Measurements from ENCODE around the gene NOTO.
"Not testable (repeated sequence)": the region's sequence is repeated elsewhere in the genome, so short reads cannot be mapped to it uniquely, and the experiment has no call there.

The NOTO gene, protein sequence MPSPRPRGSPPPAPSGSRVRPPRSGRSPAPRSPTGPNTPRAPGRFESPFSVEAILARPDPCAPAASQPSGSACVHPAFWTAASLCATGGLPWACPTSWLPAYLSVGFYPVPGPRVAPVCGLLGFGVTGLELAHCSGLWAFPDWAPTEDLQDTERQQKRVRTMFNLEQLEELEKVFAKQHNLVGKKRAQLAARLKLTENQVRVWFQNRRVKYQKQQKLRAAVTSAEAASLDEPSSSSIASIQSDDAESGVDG

DNA sequence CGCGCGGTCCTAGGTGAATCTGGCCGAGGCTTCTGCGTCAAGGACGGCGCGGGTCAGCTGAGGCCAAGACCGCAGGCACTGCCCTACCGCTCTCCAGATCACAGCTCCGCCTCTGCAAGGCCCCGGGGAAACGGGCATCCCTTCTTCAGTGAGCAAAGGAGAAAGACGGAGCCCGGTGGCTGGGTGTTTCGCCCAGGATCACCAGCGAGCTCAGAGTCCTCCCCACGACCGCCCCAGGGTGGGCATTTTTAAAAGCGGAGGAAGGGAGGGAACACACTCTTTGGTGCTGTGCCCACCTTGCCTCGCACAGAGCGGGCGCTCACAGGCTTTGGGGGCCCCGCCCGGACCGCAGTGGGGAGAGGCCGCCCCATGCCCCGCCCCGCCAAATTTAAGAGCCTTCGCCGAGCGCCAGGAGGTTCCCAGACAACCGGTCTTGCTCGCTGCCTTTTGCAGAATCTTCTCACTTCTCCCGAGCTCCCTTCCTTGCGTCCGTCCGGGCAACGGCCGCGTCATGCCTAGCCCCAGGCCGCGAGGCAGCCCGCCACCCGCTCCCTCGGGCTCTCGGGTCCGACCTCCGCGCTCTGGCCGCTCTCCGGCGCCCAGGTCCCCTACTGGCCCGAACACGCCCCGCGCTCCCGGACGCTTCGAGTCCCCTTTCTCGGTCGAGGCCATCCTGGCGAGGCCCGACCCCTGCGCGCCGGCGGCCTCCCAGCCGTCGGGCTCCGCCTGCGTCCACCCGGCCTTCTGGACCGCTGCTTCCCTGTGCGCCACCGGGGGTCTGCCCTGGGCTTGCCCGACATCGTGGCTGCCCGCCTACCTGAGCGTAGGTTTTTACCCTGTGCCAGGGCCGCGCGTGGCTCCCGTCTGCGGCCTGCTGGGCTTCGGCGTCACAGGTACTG, at the start of gene NOTO:
NOTO (plus strand) TSS at position 419 of the 899 bp plus-strand sequence; CDS start at position 512, 93 bp downstream.
- DNase-seq (ENCODE audit: insufficient read length, low spot score) (no peak), FAIRE-seq (no peak)
- no peak for TF ChIP-seq POLR2A (IDR thresholded peaks at IDR 0.05; ENCODE audit: low read depth, low read length)

DNA sequence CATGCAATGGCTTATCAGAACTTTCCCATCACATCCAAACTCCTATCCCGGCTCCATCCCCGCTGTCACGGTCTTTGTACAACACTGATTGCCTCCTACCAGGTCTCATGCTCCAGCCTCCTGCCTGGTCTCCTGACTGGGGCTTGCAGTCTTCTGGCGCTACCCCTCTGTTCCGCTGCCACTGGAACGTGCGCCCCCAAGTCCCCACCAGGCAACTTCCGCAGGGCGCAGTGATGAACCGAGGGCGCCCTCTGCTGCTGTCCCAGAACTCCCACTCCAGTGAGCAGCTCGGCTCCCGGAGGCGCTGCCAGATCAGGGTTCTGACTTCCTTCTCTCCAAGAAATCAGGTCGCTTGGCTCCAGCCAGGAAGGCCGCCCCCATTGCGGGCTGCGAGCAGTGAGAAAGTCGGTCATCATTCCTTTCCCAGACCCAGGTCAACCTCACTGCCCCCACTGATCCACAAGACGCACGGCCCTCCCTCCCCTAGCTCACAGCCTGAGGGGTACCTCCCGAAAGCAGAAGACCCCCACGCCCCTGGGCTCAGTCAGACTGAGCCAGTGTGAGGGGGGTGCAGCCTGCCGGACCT, 45.7 kb upstream of the NOTO start:
- DNase-seq (ENCODE audit: insufficient read length, low spot score) (peak; percentile 74), FAIRE-seq (peak; percentile 43)
- TF ChIP-seq POLR2A (IDR thresholded peaks at IDR 0.05; ENCODE audit: low read depth, low read length) = no peak

DNA sequence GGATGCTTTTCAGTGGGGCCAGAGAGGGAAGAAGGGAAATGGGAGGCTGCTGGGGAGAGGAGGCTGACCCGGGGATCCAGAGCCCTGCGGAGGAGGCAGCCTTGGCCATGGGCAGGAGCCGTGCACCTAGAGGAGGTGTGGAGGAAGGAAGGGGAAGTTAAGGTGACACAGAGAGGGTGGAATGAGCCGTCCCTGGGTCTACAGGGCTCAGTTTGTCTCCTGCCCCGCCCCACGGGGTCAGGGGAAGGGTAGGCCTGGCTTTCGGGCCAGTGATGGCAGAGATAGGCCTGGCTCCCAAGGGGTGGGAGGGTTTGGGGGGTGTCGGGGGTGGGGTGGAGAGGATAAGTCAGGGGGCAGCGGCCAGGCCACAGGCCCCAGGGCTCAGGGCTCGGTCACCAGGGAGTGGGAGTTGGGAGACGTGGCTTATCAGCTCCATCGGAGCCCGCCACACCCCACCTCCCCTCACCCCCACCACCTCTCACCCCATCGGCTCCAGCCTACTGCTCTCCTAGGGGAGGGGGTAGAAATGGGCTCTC, 39.5 kb upstream of the NOTO start:
- no peak for DNase-seq (ENCODE audit: insufficient read length, low spot score)
- no peak for FAIRE-seq
- no peak for TF ChIP-seq POLR2A (IDR thresholded peaks at IDR 0.05; ENCODE audit: low read depth, low read length)

DNA sequence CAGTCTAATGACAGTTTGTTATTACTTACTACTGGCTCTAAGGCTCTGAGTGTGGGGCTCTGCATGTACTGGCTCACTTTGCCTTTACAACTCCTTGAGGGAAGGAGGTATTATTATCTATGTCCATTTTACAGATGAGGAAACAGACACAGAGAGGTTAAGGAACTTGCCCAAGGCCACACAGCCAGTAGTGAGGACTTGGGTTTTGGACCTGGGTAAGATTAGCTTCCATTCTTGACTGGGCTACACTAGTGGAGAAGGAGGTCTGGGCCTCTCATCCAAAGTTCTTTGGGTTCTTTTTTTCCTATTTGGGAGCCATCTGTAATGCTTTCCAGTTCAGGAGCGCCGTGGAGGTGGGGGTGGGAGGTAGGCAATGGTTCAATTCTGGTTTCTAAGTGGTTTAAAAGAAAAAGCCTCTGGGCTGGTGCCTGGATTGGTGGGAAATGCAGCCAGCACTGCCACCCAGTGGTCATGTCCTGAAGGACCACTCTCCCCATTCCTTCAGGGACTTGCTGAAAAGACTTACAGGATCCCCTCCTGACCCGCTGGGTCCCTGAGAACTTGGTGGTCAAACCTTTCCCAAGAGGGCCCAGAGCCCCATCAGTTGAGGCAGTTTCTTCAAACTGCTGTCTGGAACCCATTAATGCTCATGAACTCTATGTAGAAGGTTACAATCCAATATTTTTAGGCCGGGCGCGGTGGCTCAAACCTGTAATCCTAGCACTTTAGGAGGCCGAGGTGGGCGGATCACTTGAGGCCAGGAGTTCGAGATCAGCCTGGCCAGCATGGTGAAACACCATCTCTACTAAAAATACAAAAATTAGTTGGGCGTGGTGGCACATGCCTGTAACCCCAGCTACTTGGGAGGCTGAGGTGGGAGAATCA, 38.6 kb upstream of the NOTO start:
- no peak for TF ChIP-seq POLR2A (IDR thresholded peaks at IDR 0.05; ENCODE audit: low read depth, low read length)
- DNase-seq (ENCODE audit: insufficient read length, low spot score) = peak; percentile 81
- no peak for FAIRE-seq

DNA sequence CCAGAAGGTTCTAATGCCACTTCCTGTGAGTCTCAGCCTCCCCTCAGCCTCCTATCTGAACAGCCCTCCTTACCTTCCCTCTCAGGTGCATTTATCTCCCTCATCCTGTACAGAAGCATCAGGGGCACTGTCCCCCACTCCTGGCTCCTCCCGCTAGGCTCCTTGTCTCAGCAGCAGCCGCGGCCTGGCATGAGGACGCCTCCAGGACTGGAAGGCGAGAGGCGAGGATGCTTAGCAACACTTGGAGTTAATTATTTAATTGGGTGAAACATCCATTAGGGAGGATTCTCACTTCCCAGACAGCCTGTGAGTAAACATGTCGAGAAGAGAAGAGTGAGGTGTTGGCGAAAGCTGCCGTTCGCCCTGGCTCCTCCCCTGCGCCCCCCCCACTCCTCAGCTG, 36.4 kb upstream of the NOTO start:
- not testable (repeated sequence) for FAIRE-seq; DNase-seq (ENCODE audit: insufficient read length, low spot score)

DNA sequence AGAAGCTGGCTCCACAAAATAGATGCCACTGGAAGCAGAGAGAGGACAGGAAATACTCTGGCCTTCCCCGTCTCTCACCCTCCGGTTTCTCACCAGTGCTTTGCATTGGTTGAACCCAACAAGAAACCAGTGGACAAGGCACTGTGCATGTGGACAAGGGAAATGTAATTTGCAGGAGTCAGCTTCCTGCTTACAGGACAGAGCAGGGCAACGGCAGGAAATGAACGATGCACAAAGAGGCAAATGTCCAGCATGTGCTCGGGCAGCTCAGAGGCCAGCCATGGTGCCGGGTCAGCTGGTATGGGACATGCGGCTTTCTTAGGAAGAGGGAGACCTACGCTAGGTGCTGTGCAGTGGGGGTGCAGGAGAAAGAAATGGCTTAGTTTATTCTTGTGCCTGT, 35.6 kb upstream of the NOTO start:
- FAIRE-seq; DNase-seq (ENCODE audit: insufficient read length, low spot score): not testable (repeated sequence)

DNA sequence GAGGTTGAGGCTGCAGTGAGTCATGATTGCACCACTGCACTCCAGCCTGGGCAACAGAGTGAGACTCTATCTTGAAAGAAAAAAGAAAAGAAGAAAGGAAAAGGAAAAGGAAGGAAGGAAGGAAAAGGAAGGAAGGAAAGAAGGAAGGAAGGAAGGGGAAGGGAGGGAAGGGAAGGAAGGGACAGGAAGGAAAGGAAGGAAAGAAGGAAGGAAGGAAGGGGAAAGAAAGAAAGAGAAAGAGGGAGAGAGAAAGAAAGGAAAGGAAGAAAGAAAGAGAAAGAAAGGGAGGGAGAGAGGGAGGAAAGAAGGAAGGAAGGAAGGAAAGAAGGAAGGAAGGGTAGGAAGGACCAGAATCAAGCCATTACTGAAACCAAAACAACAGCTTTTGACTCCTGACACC, 34.0 kb upstream of the NOTO start:
- not testable (repeated sequence) for FAIRE-seq; DNase-seq (ENCODE audit: insufficient read length, low spot score)

DNA sequence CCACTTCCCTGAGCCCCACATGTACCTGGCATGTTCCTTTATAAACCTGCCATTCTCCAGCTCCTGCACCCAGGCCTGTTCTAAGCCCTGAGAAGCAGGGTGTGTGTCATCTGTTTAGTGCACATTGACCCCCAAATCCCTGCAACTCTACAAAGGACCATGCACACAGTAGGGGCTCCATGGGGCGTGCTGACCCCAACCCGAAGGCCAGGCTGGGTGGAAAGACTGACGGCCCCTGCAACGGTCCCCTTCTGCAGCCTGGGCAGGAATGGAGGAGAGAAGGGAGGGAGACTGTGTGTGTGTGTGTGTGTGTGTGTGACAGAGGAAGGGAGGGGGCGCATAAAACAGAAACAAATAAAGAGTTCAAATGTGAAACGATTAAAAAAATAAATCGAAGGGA, 32.0 kb upstream of the NOTO start:
- FAIRE-seq; DNase-seq (ENCODE audit: insufficient read length, low spot score): not testable (repeated sequence)

DNA sequence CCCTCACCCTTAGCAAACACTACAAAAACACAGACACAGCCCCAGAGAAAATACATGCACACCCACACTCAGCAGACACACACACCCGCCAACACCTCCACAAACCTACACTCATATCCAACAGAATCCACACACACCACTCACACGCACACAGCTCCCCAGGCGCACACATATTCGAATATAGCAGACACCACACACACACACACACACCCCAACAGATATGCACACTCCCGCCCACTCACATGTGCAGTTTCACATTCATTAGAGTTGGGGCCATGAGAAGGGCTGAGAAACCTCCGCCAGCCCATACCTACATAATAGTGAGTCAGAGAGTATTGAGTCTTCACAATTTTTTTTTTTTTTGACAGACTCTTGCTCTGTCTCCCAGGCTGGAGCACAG, 29.4 kb upstream of the NOTO start:
- FAIRE-seq (no peak), DNase-seq (ENCODE audit: insufficient read length, low spot score) (no peak)
- no peak for TF ChIP-seq POLR2A (IDR thresholded peaks at IDR 0.05; ENCODE audit: low read depth, low read length)

DNA sequence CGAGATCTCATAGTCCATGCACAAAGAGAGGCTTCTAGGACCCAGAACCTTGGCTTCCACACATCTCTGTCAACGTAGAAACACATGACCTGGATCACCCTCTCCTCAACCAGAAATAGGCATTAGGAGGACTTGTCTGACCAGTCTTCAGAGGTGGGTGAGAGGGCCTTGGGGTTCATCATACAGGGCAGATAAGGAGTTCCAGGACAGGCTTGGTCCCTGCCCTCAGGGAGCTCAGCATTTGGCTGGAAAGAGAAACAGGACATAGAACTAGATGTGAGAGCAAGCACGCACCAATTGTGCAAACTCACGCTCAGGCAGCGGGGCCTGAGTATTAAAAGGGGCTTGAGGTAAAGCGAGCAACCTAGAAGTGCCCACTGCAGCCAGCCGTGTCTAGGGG, 28.6 kb upstream of the NOTO start:
- TF ChIP-seq POLR2A (IDR thresholded peaks at IDR 0.05; ENCODE audit: low read depth, low read length) = no peak
- DNase-seq (ENCODE audit: insufficient read length, low spot score) = no peak
- FAIRE-seq = no peak

DNA sequence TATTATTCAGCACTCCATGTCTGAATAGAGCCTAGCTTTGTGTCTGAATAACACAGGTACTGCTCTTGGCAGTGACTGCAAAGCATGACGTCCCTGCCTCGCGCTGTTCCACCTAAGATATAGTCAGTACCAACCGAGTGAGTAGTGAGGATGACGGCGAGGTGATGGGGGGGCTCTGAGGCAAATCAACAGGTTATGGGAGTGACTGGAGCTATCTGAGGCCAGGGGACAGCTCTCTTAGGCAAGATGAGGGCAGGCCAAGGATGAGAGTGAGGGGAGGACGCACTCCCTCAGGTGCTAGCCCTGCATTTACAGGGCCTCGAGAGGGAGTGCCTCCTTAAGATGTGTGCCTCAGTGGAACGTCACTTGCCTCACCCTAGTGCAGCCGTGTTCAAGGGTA, 28.1 kb upstream of the NOTO start:
- DNase-seq (ENCODE audit: insufficient read length, low spot score) (no peak), FAIRE-seq (no peak)
- no peak for TF ChIP-seq POLR2A (IDR thresholded peaks at IDR 0.05; ENCODE audit: low read depth, low read length)

DNA sequence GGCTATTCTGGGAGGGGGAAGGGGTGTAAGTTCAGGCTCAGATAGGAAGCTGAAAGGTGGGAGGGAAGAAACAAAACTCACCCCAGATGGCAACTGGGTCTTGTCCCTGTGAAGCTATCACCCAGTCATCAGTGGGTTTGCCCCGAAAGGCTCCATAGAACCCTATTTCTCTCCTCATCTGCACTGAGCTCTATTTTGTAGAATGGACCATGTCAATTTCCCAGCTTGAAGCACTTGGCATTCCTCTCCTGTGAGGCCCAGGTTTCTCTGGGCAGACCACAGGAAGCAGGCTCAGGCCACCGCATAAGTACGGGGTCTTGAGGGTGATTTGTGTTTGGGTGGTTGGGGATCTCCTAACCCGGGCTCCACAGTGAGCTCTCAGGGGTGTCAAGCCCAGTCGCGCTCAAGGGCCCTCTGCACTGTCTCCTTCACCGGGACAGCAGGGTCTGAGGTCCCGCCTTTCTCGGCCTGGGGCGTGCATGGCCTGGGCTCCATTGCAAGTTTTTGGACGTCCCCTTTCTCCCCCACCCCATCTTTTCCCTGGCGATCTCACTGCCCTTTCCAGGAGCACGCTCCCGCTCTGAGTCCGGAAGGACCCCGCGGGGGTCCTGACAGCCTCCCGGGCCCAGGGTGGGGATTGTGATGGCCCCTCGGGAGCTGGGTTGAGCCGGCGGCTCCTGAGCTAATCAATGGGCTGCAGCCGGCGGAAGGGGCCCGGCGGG, 27.3 kb upstream of the NOTO start:
- DNase-seq (ENCODE audit: insufficient read length, low spot score) = no peak
- no peak for TF ChIP-seq POLR2A (IDR thresholded peaks at IDR 0.05; ENCODE audit: low read depth, low read length)
- no peak for FAIRE-seq

DNA sequence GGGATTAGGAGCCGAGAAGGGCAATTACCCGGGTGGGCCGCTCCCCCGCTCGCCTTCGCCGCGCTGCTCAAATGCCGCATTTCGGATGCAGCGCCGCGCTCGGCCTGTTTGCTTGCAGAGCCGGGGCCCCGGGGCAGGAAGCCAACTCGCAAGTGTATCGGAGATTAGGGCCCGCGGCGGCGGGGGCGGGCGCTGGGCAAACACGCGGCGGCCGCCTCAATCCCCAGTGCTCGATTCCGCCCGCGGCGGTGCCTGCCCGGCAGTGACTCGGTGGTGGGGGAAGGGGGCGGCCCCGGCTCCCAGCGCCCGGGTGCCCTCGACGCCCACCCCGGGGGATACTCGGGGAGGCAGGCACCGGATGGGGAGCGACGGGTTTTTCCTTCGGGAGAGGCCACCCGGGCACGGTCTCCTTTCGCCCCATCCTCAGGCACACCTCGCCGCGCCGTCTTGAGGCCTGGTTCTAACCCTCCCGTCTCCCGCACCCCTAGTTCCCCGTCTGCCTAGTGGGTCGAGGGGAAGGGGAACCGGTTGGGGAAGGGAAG, 26.6 kb upstream of the NOTO start:
- no peak for DNase-seq (ENCODE audit: insufficient read length, low spot score)
- no peak for FAIRE-seq
- no peak for TF ChIP-seq POLR2A (IDR thresholded peaks at IDR 0.05; ENCODE audit: low read depth, low read length)

Measured in H54 (cell line).